HG03103 (cell line): Measurements from ENCODE around the gene TMEM163.

ENCODE experiments used
- ATAC-seq: cut with Tn5 transposase; IDR thresholded peaks from one replicate; pipeline ENCODE4 v1.9.1; 2021; ENCODE audit warnings: low read depth; ENCODE audit not compliant: unreplicated experiment

The TMEM163 gene

GRCh38 chr2:134694411-134694810 lies 24.4 kb downstream of the TMEM163 start:
- ATAC-seq, result no peak

GRCh38 chr2:134693359-134694330 lies 25.2 kb downstream of the TMEM163 start:
- ATAC-seq, result no peak

GRCh38 chr2:134692499-134692898 lies 26.3 kb downstream of the TMEM163 start:
- peak; percentile 85 for ATAC-seq

GRCh38 chr2:134690629-134691215 lies 28.1 kb downstream of the TMEM163 start:
- no peak for ATAC-seq

GRCh38 chr2:134689315-134689714 lies 29.5 kb downstream of the TMEM163 start:
- no peak for ATAC-seq

- ATAC-seq, result no peak
Measured at GRCh38 chr2:134685967-134686366, 32.8 kb downstream of the TMEM163 start.

GRCh38 chr2:134683561-134684112 lies 35.2 kb downstream of the TMEM163 start:
- ATAC-seq, result peak; percentile 62

GRCh38 chr2:134682726-134683125 lies 36.1 kb downstream of the TMEM163 start:
- no peak for ATAC-seq

- no peak for ATAC-seq
Measured at GRCh38 chr2:134681201-134681600, 37.6 kb downstream of the TMEM163 start.

- ATAC-seq, result no peak
Measured at GRCh38 chr2:134679745-134680144, 39.1 kb downstream of the TMEM163 start.

- ATAC-seq, result no peak
Measured at GRCh38 chr2:134679294-134679693, 39.5 kb downstream of the TMEM163 start.

- ATAC-seq, result no peak
Measured at GRCh38 chr2:134677856-134678756, 40.7 kb downstream of the TMEM163 start.

GRCh38 chr2:134676960-134677359 lies 41.8 kb downstream of the TMEM163 start:
- ATAC-seq, result no peak

- ATAC-seq, result no peak
Measured at GRCh38 chr2:134675314-134675713, 43.5 kb downstream of the TMEM163 start.

GRCh38 chr2:134674687-134675086 lies 44.1 kb downstream of the TMEM163 start:
- ATAC-seq, result no peak

GRCh38 chr2:134671513-134671912 lies 47.3 kb downstream of the TMEM163 start:
- ATAC-seq, result no peak

- no peak for ATAC-seq
Measured at GRCh38 chr2:134670955-134671354, 47.8 kb downstream of the TMEM163 start.

GRCh38 chr2:134669731-134670669 lies 48.8 kb downstream of the TMEM163 start:
- ATAC-seq, result no peak

GRCh38 chr2:134668821-134669220 lies 50.0 kb downstream of the TMEM163 start:
- ATAC-seq, result no peak
